ENCODE results near the gene METTL13. TPM values are rescaled to one million over a fixed set of nuclear protein-coding genes. Genes with fewer than 3 reads are reported as not detected.

The METTL13 gene, protein sequence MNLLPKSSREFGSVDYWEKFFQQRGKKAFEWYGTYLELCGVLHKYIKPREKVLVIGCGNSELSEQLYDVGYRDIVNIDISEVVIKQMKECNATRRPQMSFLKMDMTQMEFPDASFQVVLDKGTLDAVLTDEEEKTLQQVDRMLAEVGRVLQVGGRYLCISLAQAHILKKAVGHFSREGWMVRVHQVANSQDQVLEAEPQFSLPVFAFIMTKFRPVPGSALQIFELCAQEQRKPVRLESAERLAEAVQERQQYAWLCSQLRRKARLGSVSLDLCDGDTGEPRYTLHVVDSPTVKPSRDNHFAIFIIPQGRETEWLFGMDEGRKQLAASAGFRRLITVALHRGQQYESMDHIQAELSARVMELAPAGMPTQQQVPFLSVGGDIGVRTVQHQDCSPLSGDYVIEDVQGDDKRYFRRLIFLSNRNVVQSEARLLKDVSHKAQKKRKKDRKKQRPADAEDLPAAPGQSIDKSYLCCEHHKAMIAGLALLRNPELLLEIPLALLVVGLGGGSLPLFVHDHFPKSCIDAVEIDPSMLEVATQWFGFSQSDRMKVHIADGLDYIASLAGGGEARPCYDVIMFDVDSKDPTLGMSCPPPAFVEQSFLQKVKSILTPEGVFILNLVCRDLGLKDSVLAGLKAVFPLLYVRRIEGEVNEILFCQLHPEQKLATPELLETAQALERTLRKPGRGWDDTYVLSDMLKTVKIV
- 40.7 to 45.3 TPM (median 42.6 TPM) in 5 replicates for total RNA-seq (2022; extraction: Qiagen RNA extraction)

GRCh38 chr1:171781176-171781875 lies at the start of gene METTL13:
TSS of gene METTL13 (plus strand) at chr1:171781660. CDS start at chr1:171781968, 308 bp downstream.

DNA sequence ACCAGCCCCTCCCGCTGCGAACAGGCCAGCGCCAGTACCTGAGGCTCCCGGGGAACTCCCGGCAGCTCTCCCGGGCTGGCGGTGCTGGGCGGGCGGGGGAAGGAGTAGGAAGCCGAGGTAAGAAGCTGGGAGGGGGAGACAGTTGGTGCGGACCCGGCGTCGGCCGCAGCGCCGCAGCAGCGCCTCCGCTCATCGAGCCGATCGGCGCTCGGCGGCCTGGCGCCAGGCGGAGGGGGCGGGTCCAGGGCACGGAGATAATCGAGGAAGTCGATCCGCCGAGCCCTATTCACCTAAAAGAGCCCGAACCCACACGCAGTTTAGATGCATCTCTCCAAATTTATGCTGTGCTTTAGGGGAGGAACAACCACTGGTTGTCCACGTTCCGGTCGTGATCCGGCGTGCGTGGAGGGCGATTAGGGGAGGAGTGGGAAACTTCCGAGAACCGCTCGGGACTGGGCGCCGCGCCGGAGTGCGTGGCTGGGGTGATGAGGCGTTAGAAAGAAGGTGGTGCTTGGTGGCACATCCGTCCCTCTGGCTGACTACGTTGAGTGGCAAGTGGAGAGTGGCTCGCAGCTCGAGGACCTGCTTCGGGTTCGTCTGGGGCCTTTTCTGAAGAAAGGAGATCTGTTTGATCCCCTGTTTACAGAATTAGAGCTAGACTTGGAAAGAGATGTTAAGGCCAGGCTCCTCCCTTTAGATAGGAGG lies 39.4 kb upstream of the METTL13 start, which contains the start of gene VAMP4:
VAMP4 (minus strand) TSS at position 194 of the 705 bp plus-strand sequence. CDS start 3,651 bp downstream, outside the sequence.

DNA sequence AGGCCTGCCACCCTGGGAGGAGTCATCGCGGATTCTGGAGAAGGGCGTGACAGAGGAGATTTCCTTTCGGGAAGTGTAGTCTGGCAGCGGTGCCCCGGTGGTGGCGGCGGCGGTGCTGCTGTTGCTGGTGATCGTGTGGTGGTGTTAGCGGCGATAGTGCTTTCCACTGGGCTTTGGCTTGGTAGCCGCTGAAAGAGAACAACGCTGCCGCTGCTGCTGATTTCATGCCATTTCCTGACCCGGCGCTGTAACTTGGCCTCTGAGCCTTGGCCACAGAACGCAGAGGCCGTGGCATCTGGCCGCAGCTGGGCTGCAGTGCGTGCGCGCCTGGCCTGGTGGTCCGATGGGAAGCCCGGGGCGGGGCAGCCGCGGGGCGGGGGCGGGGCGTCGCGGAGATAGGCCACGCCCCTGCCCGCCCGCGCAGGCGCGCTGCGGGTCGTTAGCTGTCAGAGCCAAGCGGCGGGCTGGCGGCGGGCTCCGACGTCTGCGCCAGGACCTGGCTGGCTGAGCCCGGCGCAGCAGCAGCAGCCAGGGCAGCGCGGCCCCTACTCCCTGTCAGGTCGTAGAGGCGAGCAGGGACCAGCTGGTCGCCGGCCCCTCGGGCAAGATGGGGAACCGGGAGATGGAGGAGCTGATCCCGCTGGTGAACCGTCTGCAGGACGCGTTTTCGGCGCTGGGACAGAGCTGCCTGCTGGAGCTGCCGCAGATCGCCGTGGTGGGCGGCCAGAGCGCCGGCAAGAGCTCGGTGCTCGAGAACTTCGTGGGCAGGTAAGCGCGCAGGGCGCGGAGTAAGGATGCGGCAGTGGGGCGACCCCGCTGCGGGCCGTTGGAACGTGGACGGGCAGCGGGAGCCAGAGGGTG lies 59.8 kb downstream of the METTL13 start, which contains the start of gene DNM3:
DNM3 (plus strand) TSS at position 449 of the 861 bp plus-strand sequence; CDS start at position 608, 159 bp downstream.

Other genes with a start within 250 kb of the METTL13 start
- not detected in 5 replicates for gene MYOCOS, start 159.4 kb upstream of the METTL13 start, total RNA-seq (2022; extraction: Qiagen RNA extraction)
- not detected in 5 replicates for gene MYOC, start 129.0 kb upstream of the METTL13 start, total RNA-seq (2022; extraction: Qiagen RNA extraction)
- 3.6 to 4.2 TPM (median 4.0 TPM) in 5 replicates for gene VAMP4, start 39.6 kb upstream of the METTL13 start, total RNA-seq (2022; extraction: Qiagen RNA extraction)
- 0.40 to 0.80 TPM (median 0.75 TPM) in 5 replicates for gene DNM3, start 59.8 kb downstream of the METTL13 start, total RNA-seq (2022; extraction: Qiagen RNA extraction)